C4-2B (cell line): ENCODE data around the gene TCAP.

ENCODE experiments used
- H3K27ac ChIP-seq: fragments of 450-650 bp; 2 replicates; pipeline ENCODE4 v1.5.1; 2017
- CTCF ChIP-seq: fragments of 450-650 bp; conservative IDR thresholded peaks from 2 replicates; pipeline ENCODE4 v1.5.1; 2017; ENCODE audit warnings: mild to moderate bottlenecking
- ZFX ChIP-seq: fragments of 450-650 bp; IDR thresholded peaks from 2 replicates; pipeline ENCODE4 v1.6.1; 2017

TCAP gene

GRCh38 chr17:39661744-39662541, 3.2 kb upstream of the TCAP start:
- TF ChIP-seq ZFX, result no peak
- TF ChIP-seq CTCF, result no peak
- H3K27ac ChIP-seq, result peak overlapping the region; percentile 30; the same call in 1 of the 2 replicates

- H3K27ac ChIP-seq, result peak overlapping the region; percentile 30; the same call in 1 of the 2 replicates
- no peak for TF ChIP-seq ZFX
- no peak for TF ChIP-seq CTCF
These were observed 2.4 kb upstream of the TCAP start for GRCh38 chr17:39662551-39663339.

GRCh38 chr17:39663340-39663687, 1.8 kb upstream of the TCAP start:
- H3K27ac ChIP-seq, result peak overlapping the region; percentile 30

DNA sequence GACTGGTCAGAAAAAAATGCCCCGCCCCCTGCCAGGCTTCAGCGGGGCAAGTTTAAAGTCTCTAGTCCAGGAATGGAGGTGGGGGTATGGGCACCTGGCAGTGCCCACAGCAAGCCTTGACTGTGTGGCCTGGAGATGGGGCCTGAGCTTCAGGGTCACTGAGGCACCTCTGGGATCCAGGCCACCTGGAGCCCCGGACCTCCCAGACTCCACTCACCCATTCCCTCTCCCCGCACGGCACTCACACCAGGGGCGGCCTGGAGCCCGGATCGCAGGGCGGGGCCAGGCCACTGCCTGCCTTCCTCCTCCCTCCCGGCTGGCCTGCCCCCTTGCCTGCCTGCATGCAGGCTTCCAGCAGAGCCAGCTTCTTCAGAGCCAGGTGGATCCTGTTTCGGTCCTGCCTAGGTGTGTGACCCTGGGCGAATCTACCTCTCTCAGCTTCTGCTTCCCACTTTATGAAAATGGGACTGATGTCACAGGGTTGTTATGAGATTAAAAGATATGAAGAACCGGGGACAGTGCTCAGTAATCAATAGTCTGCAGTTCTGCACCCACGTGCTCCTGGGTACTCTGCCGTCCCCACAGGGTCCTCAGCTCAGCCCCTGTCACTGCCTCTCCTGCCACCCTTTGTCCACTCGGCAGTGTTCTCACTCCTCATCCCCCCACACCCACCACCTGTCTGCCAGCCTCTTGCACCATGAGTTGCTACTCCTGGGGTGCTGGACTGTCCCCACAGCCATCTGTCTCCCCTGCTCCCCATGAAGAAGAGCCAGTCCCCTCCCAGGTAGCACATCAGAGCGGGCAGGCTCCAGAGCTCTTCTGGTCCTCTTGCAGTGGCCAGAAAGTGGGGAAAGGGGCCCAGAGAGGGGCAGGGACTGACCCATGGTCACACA, 1.2 kb upstream of the TCAP start:
- peak overlapping the region; percentile 30 for H3K27ac ChIP-seq
- TF ChIP-seq ZFX, result no peak
- no peak for TF ChIP-seq CTCF

More at GRCh38 chr17:39663340-39663687, 1.8 kb upstream of the TCAP start:
- TF ChIP-seq ZFX (no peak), CTCF (no peak)

GRCh38 chr17:39665642-39666224, 584 bp downstream of the TCAP start:
- no peak overlapping the region for H3K27ac ChIP-seq
- TF ChIP-seq ZFX, result no peak
- TF ChIP-seq CTCF, result no peak

DNA sequence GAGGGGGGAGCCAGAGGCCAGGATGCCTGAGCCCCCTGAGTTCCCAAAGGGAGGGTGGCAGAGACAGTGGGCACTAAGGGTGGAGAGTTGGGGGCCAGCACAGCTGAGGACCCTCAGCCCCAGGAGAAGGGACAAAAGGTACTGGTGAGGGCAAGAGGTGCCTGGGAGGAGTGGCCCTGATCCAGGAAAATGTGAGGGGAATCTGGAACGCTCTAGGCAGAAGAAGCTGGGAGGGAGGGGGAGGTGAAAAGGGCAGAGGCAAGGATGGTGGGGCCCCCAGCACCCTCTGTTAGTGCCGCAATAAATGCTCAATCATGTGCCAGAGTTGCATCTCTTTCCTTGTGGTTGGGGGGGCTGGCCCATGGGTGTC, 1.1 kb downstream of the TCAP start:
- TF ChIP-seq ZFX, result no peak
- no peak for TF ChIP-seq CTCF

More for the DNA sequence above, 1.1 kb downstream of the TCAP start:
- H3K27ac ChIP-seq, result no peak overlapping the region
